Upper lobe of left lung (tissue), 6 donors: ENCODE measurements around the gene SDHA. TPM values are rescaled to one million over a fixed set of nuclear protein-coding genes. Genes with fewer than 3 reads are reported as not detected.
"Not testable (repeated sequence)": the region's sequence is repeated elsewhere in the genome, so short reads cannot be mapped to it uniquely, and the experiment has no call there.

Experiments
- ATAC-seq, 2 donors: fragments of 200-7000 bp; cut with Tn5 transposase; one replicate each; pipeline ENCODE4 v1.9.1; 2022; ENCODE audit warnings: mild to moderate bottlenecking in 2 of 2, moderate library complexity in 2 of 2; ENCODE audit not compliant: low FRiP score in 2 of 2
- DNase-seq, 2 donors: peaks; one replicate each; pipeline ENCODE4 v3.0.0-alpha.2; 2019 to 2020
- H3K27ac ChIP-seq, 4 donors: fragments of 200-600 bp; sonication (generic); one replicate each; pipeline ENCODE4 v1.5.1; 2016 to 2019
- H3K27me3 ChIP-seq, 4 donors: fragments of 200-600 bp; sonication (generic); one replicate each; pipeline ENCODE4 v1.5.1; 2017 to 2019
- H3K36me3 ChIP-seq, 4 donors: fragments of 200-600 bp; sonication (generic); one replicate each; pipeline ENCODE4 v1.5.1; 2016 to 2019
- H3K4me1 ChIP-seq, 4 donors: fragments of 200-600 bp; sonication (generic); one replicate each; pipeline ENCODE4 v1.5.1; 2018 to 2019
- H3K4me3 ChIP-seq, 4 donors: fragments of 200-600 bp; sonication (generic); one replicate each; pipeline ENCODE4 v1.5.1; 2017 to 2019; ENCODE audit warnings: mild to moderate bottlenecking in 2 of 4, moderate library complexity in 1 of 4
- H3K9me3 ChIP-seq, 4 donors: fragments of 200-600 bp; sonication (generic); one replicate each; pipeline ENCODE4 v1.5.1; 2018 to 2019
- CTCF ChIP-seq, 6 experiments: fragments of 450-650 bp in 4 of 6; fragments of 200-600 bp in 2 of 6; sonication (generic) in 2 of 6; IDR thresholded peaks; one replicate each; pipeline ENCODE4 v1.5.1; 2016 to 2019; ENCODE audit warnings: antibody characterized with exemption in 6 of 6
- EP300 ChIP-seq, 4 donors: sonication (generic); formaldehyde crosslinking; IDR thresholded peaks; one replicate each; pipeline ENCODE4 v1.5.1; 2017; ENCODE audit warnings: antibody characterized with exemption in 4 of 4, control low read depth in 2 of 4
- POLR2A ChIP-seq, 4 donors: fragments of 450-650 bp; IDR thresholded peaks; one replicate each; pipeline ENCODE4 v1.5.1; 2016 to 2017; ENCODE audit warnings: antibody characterized with exemption in 4 of 4, mild to moderate bottlenecking in 2 of 4
- POLR2AphosphoS5 ChIP-seq, 2 donors: sonication (generic); formaldehyde crosslinking; IDR thresholded peaks; one replicate each; pipeline ENCODE4 v1.5.1; 2017; ENCODE audit warnings: antibody characterized with exemption in 2 of 2
- whole genome bisulfite sequencing, 2 donors: methylation state at CpG; one replicate each; pipeline ENCODE4 v1.1.5; 2017 to 2018; 5-methylcytosine and 5-hydroxymethylcytosine counted together
- total RNA-seq, 6 donors: library from RNA; depleted of rRNA in 4 of 6; stranded (reverse); fragments of >200 nt in 4 of 6; gene quantifications; one replicate each; pipeline versions ENCODE4 v1.1.0 to v1.2.1, GENCODE V29; 2016 to 2021
- donor health status: DM: no; HTN: no; CAD: no; lungs with moderate emphysema.
- donor health status: DM: no; HTN: yes; CAD: no; lungs with severe emphysema.

SDHA gene
- total RNA-seq, 6 donors from 2014 or later: 64.0 to 123 (median 95.1) TPM

DNA sequence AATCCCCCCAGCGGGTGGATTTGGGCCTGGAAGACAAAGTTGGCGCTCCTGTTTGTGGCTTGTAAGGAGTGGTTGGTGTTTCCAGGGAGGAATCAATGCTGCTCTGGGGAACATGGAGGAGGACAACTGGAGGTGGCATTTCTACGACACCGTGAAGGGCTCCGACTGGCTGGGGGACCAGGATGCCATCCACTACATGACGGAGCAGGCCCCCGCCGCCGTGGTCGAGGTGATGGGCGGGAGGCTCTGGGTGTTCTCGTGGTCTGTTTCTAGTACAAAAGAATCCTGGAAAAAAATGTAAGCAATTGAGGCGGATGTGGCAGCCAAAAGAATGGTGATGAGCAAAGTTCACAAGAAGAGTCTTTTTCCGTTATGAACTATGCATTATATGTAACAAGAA lies 7.2 kb downstream of the SDHA start:
- H3K9me3 ChIP-seq: no peaks in the 10 kb centered on the region
- no peak for TF ChIP-seq POLR2A (IDR thresholded peaks at IDR 0.05)
- no peak for TF ChIP-seq EP300 (IDR thresholded peaks at IDR 0.05)
- no peak for TF ChIP-seq CTCF (IDR thresholded peaks at IDR 0.05)
- no peak for TF ChIP-seq POLR2AphosphoS5 (IDR thresholded peaks at IDR 0.05)
- peaks cover 38 to 67% (median 58%) of the 10 kb centered on the region in 4 donors for H3K36me3 ChIP-seq
- H3K27ac ChIP-seq: no peak overlapping the region
- peak in 1 of 2 donors; percentile 60 for ATAC-seq
- WGBS, 2 donors: 95 to 97% methylated on average over 14 of the region's 14 CpGs
- DNase-seq: no peak
- H3K27me3 ChIP-seq: no peaks in the 10 kb centered on the region
- H3K4me1 ChIP-seq: peaks cover 3 to 28% (median 15%) of the 10 kb centered on the region in 4 donors
- H3K4me3 ChIP-seq: no peak overlapping the region

- H3K36me3 ChIP-seq: peaks cover 38 to 87% (median 71%) of the 10 kb centered on the region in 4 donors
- H3K27me3 ChIP-seq, H3K9me3 ChIP-seq, H3K27ac ChIP-seq, ATAC-seq, H3K4me3 ChIP-seq, DNase-seq: not testable (repeated sequence)
- peaks cover 0 to 10% (median 6%) of the 10 kb centered on the region in 4 donors for H3K4me1 ChIP-seq
- 97 to 98% methylated on average over 17 of the region's 17 CpGs for WGBS, 2 donors
Measured at GRCh38 chr5:227375-227774, 9.3 kb downstream of the SDHA start.

GRCh38 chr5:228886-229285 lies 10.8 kb downstream of the SDHA start:
- TF ChIP-seq POLR2A (IDR thresholded peaks at IDR 0.05): no peak
- no peak for TF ChIP-seq POLR2AphosphoS5 (IDR thresholded peaks at IDR 0.05)
- TF ChIP-seq CTCF (IDR thresholded peaks at IDR 0.05): no peak
- H3K9me3 ChIP-seq: no peaks in the 10 kb centered on the region
- H3K4me1 ChIP-seq: no peaks in the 10 kb centered on the region
- H3K27me3 ChIP-seq: no peaks in the 10 kb centered on the region
- ATAC-seq: no peak
- 92 to 99% methylated on average over 3 of the region's 3 CpGs for WGBS, 2 donors
- H3K4me3 ChIP-seq: no peak overlapping the region
- peaks cover 46 to 98% (median 81%) of the 10 kb centered on the region in 4 donors for H3K36me3 ChIP-seq
- no peak for DNase-seq
- H3K27ac ChIP-seq: no peak overlapping the region

DNA sequence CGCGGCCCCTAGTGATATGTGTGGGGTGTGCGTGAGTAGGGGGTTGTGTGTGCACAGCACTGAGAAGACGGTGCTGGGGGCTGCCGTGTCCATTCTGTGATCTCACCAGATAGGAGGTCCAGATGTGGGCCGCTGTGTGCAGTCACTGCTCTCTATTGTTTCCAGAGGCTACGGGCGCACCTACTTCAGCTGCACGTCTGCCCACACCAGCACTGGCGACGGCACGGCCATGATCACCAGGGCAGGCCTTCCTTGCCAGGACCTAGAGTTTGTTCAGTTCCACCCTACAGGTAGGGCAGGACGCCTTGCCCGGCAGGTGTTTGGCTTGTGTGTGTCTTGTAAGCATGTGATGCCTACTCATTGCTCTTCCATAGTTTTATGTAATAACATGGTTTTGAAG lies 12.6 kb downstream of the SDHA start:
- no peaks in the 10 kb centered on the region for H3K4me1 ChIP-seq
- 93 to 98% methylated on average over 9 to 14 of the region's 14 CpGs for WGBS, 2 donors
- peaks cover 51 to 98% (median 78%) of the 10 kb centered on the region in 4 donors for H3K36me3 ChIP-seq
- DNase-seq: no peak
- ATAC-seq: no peak
- H3K27me3 ChIP-seq: no peaks in the 10 kb centered on the region
- H3K27ac ChIP-seq: no peak overlapping the region
- no peaks in the 10 kb centered on the region for H3K9me3 ChIP-seq
- H3K4me3 ChIP-seq: no peak overlapping the region
- TF ChIP-seq EP300 (IDR thresholded peaks at IDR 0.05): no peak

- Histone ChIP-seq H3K4me1 (no peaks in the 10 kb centered on the region), H3K36me3 (peaks cover 50 to 97% (median 73%) of the 10 kb centered on the region in 4 donors), H3K27me3 (no peaks in the 10 kb centered on the region), H3K4me3 (no peak overlapping the region), H3K9me3 (no peaks in the 10 kb centered on the region), H3K27ac (no peak overlapping the region)
- no peak for ATAC-seq
- 93% methylated on average over 13 of the region's 13 CpGs for WGBS, 2 donors
- DNase-seq: no peak
- TF ChIP-seq EP300 (IDR thresholded peaks at IDR 0.05): no peak
Measured at GRCh38 chr5:231661-232060, 13.5 kb downstream of the SDHA start.

GRCh38 chr5:233426-233825 lies 15.3 kb downstream of the SDHA start:
- WGBS, 2 donors: 96% methylated on average over 20 of the region's 20 CpGs
- DNase-seq, H3K4me1 ChIP-seq, H3K4me3 ChIP-seq, ATAC-seq, H3K27me3 ChIP-seq, H3K9me3 ChIP-seq, H3K27ac ChIP-seq: not testable (repeated sequence)
- H3K36me3 ChIP-seq: peaks cover 38 to 92% (median 64%) of the 10 kb centered on the region in 4 donors

DNA sequence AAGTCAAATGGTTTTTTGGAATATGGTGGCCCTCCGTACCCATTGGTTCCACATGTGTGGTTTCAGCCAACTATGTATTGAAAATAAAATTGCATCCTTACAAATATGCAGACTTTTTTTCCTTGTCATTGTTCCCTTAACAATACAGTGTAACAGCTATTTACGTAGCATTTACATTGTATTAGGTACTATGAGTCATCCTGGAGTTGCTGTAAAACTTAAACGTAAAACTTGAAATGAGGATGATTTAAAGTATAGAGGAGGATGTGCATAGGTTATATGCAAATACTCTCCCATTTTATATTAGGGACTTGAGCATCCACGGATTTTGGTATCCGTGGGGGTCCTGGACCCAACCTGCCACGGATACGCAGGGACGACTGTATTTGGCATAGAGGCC lies 16.3 kb downstream of the SDHA start:
- Histone ChIP-seq H3K36me3 (peaks cover 29 to 91% (median 61%) of the 10 kb centered on the region in 4 donors), H3K27me3 (no peaks in the 10 kb centered on the region), H3K9me3 (no peaks in the 10 kb centered on the region), H3K4me3 (no peak overlapping the region), H3K4me1 (no peaks in the 10 kb centered on the region), H3K27ac (no peak overlapping the region)
- no peak for ATAC-seq
- DNase-seq: no peak
- WGBS, 2 donors: 96 to 98% methylated on average over 8 of the region's 8 CpGs
- TF ChIP-seq POLR2A (IDR thresholded peaks at IDR 0.05) (no peak), POLR2AphosphoS5 (IDR thresholded peaks at IDR 0.05) (no peak), CTCF (IDR thresholded peaks at IDR 0.05) (no peak), EP300 (IDR thresholded peaks at IDR 0.05) (no peak)

DNA sequence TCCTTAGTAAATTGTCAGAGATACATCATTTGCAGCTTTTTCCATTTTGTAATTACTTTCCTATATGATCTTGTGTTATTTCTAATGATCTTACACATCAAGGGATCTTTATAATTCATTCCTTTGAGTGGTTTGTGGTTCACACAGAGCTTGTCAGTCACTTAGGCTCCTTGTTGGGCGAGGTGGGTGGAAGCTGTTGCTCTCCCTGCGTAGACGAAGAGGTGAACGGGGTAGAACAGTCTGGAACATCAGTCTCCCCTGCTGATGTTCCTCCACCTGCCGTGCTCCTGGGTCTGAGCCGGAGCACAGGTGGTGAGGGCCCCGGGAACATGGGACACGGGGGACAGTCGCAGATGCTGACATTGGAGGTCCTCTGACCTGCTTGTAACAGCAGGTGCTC lies 17.4 kb downstream of the SDHA start:
- H3K9me3 ChIP-seq, H3K27me3 ChIP-seq, DNase-seq, H3K4me1 ChIP-seq, H3K27ac ChIP-seq, H3K4me3 ChIP-seq, ATAC-seq: not testable (repeated sequence)
- WGBS, 2 donors: 96 to 98% methylated on average over 7 to 9 of the region's 9 CpGs
- peaks cover 30 to 91% (median 61%) of the 10 kb centered on the region in 4 donors for H3K36me3 ChIP-seq

GRCh38 chr5:237931-238330 lies 19.8 kb downstream of the SDHA start:
- WGBS, 2 donors: 96 to 98% methylated on average over 8 of the region's 8 CpGs
- not testable (repeated sequence) for H3K9me3 ChIP-seq, ATAC-seq, H3K27me3 ChIP-seq, DNase-seq, H3K4me1 ChIP-seq, H3K4me3 ChIP-seq, H3K27ac ChIP-seq
- peaks cover 38 to 92% (median 69%) of the 10 kb centered on the region in 4 donors for H3K36me3 ChIP-seq

DNA sequence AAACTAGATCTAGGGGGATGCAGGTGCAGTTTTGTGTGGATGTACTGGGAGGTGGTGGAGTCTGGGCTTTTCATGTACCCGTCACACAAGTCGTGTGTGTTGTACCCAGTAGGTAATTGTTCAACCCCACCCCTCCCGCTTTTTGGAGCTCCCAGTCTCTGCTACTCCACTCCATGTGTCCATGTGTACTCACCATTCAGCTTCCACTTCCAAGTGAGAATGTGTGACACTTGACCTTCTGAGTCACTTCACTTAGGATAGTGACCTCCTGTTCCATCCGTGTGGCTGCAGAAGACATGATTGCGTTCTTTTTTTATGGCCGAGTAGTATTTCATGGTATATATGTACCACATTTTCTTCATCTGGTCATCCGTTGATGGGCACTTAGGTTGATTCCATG lies 22.4 kb downstream of the SDHA start:
- not testable (repeated sequence) for H3K4me1 ChIP-seq, H3K27me3 ChIP-seq, H3K27ac ChIP-seq, H3K4me3 ChIP-seq, ATAC-seq, H3K9me3 ChIP-seq, DNase-seq
- H3K36me3 ChIP-seq: peaks cover 19 to 83% (median 54%) of the 10 kb centered on the region in 4 donors
- WGBS, 2 donors: 97 to 99% methylated on average over 7 of the region's 7 CpGs
